ENCODE measurements around the gene KCNIP4.

GRCh38 chr4:21211846-21212245 is 736.7 kb downstream of the KCNIP4 start:
- TF ChIP-seq RFX5 (IDR thresholded peaks at IDR 0.05; ENCODE audit: low read depth, low read length) = no peak
- no peak for TF ChIP-seq CTCF (IDR thresholded peaks at IDR 0.05 in 2 of 3, conservative IDR thresholded peaks at IDR 0.05 in 1 of 3; ENCODE audit: control insufficient read depth in 2 of 3, extremely low read depth in 1 of 3, insufficient read depth in 1 of 3, low read depth in 3 of 3, low read length in 3 of 3)
- no peak for TF ChIP-seq IRF4 (IDR thresholded peaks at IDR 0.05; ENCODE audit: low read depth, low read length)
- no peak for TF ChIP-seq CBFB (IDR thresholded peaks at IDR 0.05; ENCODE audit: low read depth)
- no peak for TF ChIP-seq POLR2A (IDR thresholded peaks at IDR 0.05; ENCODE audit: low read depth, low read length)
- no peak for TF ChIP-seq BCLAF1 (IDR thresholded peaks at IDR 0.05)
- TF ChIP-seq TCF7 (IDR thresholded peaks at IDR 0.05; ENCODE audit: borderline replicate concordance) = no peak
- TF ChIP-seq CHD2 (IDR thresholded peaks at IDR 0.05; ENCODE audit: borderline replicate concordance, low read depth, low read length) = no peak
- no peak for TF ChIP-seq FOS (IDR thresholded peaks at IDR 0.05; ENCODE audit: borderline replicate concordance, extremely low read depth, insufficient read length)
- no peak for TF ChIP-seq CEBPB (IDR thresholded peaks at IDR 0.05; ENCODE audit: borderline replicate concordance in 1 of 2, low read depth in 2 of 2, low read length in 2 of 2)
- no peak for TF ChIP-seq USF2 (IDR thresholded peaks at IDR 0.05; ENCODE audit: borderline replicate concordance, low read depth, low read length)
- no peak for TF ChIP-seq GABPA (IDR thresholded peaks at IDR 0.05; ENCODE audit: low read depth)
- TF ChIP-seq, protein P1, sequence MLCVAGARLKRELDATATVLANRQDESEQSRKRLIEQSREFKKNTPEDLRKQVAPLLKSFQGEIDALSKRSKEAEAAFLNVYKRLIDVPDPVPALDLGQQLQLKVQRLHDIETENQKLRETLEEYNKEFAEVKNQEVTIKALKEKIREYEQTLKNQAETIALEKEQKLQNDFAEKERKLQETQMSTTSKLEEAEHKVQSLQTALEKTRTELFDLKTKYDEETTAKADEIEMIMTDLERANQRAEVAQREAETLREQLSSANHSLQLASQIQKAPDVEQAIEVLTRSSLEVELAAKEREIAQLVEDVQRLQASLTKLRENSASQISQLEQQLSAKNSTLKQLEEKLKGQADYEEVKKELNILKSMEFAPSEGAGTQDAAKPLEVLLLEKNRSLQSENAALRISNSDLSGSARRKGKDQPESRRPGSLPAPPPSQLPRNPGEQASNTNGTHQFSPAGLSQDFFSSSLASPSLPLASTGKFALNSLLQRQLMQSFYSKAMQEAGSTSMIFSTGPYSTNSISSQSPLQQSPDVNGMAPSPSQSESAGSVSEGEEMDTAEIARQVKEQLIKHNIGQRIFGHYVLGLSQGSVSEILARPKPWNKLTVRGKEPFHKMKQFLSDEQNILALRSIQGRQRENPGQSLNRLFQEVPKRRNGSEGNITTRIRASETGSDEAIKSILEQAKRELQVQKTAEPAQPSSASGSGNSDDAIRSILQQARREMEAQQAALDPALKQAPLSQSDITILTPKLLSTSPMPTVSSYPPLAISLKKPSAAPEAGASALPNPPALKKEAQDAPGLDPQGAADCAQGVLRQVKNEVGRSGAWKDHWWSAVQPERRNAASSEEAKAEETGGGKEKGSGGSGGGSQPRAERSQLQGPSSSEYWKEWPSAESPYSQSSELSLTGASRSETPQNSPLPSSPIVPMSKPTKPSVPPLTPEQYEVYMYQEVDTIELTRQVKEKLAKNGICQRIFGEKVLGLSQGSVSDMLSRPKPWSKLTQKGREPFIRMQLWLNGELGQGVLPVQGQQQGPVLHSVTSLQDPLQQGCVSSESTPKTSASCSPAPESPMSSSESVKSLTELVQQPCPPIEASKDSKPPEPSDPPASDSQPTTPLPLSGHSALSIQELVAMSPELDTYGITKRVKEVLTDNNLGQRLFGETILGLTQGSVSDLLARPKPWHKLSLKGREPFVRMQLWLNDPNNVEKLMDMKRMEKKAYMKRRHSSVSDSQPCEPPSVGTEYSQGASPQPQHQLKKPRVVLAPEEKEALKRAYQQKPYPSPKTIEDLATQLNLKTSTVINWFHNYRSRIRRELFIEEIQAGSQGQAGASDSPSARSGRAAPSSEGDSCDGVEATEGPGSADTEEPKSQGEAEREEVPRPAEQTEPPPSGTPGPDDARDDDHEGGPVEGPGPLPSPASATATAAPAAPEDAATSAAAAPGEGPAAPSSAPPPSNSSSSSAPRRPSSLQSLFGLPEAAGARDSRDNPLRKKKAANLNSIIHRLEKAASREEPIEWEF (IDR thresholded peaks at IDR 0.05; ENCODE audit: insufficient replicate concordance, low read depth, low read length) = no peak

Data from GM12878 (cell line).